HG03064 (cell line): ENCODE data around the gene PEX5.

ENCODE experiments used
- ATAC-seq: cut with Tn5 transposase; IDR thresholded peaks from one replicate; pipeline ENCODE4 v1.9.1; 2021; ENCODE audit warnings: low read depth; ENCODE audit not compliant: unreplicated experiment

Gene PEX5

DNA sequence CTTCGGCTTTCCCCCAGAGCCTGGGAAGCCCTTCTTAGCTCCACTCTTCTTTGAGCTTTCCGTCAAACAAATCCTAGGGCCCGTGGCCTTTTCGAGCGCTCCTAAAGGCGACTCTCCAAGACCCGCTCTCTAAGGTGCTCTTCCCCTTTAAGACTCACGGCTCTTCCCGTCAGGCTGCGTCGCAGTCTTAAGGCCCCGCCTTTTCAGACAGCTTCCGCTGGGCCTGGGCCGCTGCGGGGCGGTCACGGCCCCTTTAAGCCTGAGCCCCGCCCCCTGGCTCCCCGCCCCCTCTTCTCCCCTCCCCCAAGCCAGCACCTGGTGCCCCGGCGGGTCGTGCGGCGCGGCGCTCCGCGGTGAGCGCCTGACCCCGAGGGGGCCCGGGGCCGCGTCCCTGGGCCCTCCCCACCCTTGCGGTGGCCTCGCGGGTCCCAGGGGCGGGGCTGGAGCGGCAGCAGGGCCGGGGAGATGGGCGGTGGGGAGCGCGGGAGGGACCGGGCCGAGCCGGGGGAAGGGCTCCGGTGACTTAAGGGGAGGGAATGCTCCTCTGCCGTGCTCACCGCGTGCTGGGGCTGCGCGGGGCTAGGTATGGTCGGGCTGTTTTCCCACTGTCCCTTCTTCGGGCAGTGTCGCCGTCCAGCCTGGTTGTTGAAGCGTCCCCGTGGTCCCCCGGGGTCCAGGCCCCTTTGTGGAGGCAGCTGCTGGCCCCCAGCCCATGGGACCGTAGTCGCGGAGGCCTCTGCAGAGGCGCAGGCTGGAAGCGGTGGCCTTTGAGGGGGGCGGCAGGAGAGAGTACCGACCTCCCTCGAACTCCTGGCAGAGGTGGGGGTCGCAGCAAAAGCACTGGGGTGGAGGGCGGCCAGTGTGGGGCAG is at the start of gene PEX5:
Gene PEX5 (plus strand): TSS at position 289 of the 870 bp plus-strand sequence. CDS start 692 bp downstream, outside the sequence.
- peak; percentile 92 for ATAC-seq

DNA sequence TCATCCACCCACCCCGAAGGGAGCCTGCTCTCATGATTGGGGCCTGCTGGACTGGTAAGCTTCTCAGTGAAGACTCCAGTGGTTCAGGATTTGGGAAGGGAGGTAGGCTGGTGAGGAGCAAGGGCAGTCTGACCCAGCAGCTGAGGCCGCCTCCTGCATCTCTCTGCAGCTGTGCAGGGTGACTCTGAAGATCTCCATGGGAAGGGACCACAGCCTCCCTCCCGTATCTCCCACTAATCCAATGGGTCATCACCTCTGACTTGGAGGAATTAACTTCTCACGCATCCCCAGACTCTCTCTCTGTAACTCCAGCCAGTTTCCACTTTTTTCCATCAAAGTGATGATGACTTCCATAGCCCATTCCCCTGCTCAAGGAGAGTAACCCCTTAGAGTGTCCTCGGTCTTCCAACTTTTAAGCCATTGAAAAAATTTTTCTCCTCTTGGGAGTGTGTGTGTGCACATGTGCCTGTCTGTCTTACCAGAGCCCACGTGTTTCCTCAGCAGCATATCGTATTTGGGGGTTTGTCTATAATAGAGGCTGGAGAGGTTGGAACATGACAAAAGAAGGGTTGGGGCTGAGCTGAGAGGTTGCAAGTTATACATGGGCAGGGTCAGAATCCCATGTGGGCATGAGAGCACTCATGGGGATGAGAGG is 48.0 kb upstream of the PEX5 start:
- no peak for ATAC-seq

DNA sequence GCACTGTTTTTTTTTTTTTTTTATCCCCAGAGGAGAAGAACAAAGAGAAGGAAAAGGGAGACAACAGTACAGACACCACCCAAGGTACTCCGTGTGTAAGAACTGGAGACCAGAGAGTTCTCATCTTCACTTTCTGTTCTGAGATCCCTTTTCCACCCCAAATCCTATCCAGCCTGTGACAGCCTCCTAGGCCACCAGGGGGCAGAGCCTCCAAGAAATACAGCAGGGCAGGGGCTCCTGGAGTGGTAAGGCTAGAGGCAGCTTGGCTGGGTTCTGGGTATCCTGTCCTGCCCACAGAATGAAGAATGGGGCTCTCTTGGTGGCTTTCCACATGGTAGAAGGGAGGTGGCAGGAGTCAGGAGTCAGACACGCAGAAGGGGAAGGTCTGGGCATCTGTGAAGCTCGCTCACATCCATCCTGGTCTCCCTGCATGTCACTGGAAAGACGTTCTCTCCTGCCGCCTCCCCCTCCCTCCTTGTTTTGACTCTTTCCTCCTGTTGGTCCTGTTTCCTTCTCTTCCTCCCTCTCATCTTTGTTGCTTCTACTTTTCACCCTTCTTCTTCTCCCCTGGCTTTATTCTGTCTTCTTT is 47.3 kb upstream of the PEX5 start:
- ATAC-seq, result no peak

DNA sequence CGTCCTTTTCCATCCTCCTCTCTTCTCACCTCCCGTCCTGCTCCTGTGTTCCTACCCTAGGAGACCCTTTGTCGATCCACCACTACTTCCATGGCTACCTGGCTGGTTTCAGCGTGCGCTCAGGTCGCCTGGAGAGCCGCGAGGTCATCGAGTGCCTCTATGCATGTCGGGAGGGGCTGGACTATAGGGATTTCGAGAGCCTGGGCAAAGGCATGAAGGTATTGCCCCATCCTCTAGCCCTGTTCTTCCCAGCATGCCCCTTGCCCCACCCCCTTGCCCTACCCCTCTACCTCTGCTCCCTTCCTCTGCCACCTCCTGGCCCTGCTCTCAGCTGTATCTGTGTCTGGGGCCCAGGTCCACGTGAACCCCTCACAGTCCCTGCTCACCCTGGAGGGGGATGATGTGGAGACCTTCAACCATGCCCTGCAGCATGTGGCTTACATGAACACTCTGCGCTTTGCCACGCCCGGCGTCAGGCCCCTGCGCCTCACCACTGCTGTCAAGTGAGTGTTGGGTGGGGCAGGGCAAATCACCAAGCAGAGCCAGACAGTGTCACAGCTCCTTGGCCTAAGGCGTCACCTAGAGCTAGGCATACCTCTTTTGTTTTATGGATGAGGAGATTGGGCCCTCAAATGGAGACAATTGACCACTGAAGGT is 46.5 kb upstream of the PEX5 start:
- ATAC-seq, result no peak

DNA sequence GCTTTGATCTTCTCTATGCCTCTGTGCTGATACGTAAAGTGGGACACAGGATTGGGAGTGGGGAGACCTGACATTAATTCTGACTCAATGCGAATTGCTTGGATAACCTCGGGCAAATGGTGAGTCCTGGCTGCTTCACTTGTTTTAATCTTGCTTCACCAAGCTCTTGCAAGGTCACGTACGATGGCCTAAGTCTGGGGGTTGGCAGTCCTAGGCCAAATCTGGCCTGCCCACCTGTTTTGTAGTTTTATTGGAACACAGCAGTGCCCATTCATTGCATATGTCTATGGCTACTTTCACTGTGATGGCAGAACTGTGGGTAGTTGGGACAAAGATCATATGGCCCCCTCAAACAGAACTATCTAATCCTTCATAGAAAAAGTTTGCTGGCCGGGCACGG is 45.9 kb upstream of the PEX5 start:
- no peak for ATAC-seq

DNA sequence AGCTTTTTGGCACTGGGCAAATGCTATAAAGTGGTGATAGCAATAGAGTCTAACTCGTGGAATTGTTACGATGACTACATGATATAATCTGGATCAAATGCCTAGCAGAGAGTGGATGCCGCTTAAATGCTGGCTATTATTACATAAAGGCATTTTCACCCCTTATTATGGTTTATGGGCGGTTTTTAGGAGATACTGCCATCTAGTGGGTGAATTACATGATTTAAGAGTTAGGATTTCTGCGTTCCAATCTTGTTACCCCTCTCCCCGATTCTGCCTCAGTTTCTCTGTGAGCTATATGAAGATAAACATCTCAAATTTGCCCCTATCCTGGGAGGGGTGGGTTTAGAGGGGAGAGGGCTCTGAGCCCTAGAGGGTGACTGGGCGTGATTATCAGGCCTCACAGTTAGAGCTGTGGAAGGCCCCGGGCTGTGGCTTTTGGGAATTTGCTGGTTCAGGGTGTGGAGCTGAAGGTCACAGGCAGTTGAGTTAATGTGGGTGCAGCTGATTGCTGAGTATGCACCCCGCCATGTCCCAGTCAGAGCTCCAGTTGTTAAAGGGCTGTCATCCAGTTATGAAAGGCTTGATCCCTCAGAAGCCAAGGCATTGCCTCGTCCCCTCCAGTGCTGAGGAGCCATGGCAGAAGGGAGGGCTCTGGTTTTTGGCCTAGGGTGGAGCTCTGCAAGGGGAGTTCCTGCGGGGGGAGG is 44.9 kb upstream of the PEX5 start:
- ATAC-seq, result no peak

DNA sequence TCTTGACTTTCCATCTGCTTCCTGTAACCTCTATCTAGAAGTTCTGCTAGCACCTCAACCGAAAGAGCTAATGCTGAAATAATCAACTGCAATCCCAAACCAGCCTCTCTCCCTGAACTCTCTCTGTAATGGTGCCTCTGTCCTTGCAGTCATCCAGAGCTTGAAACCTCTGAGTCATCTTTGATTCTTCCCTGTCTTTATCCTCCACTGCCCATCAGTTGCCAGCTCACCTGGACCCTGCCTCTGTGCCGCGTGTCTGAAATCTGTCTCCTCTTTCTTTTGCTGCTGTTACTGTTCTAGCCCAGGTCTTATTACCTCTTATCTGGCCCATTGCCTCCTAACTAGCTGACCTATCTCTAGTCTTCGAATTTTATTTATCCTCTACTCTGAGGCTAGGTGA is 43.8 kb upstream of the PEX5 start:
- ATAC-seq, result no peak

DNA sequence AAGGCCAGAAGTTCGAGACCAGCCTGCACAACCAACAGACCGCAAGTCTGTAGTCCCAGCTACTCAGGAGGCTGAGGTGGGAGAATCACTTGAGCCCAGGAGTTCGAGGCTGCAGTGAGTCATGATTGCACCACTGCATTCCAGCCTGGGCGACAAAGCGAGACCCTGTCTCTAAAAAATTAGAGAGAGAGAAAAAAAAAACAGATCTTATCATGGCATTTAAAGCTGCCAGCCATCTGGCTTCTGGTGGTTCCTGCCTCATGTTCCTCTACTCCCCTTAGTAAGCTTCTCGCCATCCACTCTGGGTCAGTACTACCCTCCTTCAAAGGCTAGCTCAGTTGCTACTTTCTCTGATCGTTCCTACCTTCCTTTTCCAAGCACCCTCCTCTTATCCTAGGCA is 43.3 kb upstream of the PEX5 start:
- ATAC-seq, result no peak

DNA sequence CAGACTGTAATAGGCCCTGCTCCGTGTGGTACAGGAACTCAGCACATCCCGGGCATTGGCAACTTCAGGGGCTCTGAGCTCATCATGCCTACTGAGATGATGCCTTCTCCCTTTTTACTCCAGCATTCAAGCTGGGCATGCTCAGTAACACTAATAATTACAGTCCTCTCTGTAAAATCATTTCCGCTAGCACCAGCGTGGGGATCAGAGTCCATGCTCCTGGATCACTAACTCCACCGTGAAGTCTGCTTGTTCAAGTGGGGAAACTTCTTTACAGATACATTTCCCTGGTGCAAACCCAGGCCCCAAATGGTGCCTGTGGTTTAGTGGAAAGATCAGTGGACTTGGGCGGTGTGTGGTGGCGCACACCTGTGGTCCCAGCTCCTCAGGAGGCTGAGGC is 42.6 kb upstream of the PEX5 start:
- no peak for ATAC-seq

DNA sequence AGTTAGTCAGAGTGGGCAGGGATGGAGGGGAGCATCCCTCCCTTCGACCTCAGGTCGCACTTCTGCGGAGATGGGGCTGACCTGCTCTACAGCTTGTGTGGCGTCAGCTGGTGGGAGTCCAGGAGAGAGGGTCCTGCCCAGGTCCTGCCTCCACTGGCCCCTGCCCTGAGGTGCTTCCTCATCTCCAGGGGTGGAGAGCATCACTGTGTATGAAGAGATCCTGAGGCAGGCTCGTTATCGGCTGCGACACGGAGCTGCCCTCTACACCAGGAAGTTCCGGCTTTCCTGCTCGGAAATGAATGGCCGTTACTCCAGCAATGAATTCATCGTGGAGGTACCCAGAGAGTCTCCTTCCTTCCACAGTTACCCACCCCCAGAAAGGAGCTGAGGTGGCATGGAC is 39.1 kb upstream of the PEX5 start:
- ATAC-seq, result no peak

DNA sequence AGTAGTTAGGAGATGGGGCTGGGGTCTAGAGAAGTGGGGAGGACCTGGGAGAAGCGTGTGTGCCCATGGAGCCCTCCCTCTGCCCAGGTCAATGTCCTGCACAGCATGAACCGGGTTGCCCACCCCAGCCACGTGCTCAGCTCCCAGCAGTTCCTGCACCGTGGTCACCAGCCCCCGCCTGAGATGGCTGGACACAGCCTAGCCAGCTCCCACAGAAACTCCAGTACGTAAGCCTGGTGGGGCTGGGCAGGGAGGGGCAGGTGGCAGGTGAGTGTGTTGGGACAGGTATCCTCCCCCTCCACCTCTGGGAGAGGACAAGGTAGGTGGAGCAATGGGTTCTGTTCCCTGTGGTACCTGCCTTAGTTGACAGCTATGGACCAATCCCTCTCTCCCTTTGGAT is 38.6 kb upstream of the PEX5 start:
- ATAC-seq, result no peak

DNA sequence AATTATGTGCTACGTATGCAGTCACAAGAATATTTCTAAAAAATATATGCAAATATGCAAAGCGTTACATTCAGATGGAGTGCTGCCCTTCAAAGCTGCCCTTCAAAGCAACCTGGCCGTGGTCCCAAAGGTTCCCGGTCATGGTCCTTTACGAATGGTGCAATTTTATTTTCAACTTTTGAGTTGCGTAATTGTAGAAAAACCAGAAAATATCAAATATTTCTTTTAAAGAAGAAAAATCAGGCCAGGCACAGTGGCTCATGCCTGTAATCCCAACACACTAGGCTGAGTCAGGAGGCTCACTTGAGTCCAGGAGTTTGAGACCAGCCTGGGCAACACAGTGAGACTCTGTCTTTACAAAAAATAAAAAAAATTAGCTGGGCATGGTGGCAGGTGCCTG is 38.0 kb upstream of the PEX5 start:
- no peak for ATAC-seq

DNA sequence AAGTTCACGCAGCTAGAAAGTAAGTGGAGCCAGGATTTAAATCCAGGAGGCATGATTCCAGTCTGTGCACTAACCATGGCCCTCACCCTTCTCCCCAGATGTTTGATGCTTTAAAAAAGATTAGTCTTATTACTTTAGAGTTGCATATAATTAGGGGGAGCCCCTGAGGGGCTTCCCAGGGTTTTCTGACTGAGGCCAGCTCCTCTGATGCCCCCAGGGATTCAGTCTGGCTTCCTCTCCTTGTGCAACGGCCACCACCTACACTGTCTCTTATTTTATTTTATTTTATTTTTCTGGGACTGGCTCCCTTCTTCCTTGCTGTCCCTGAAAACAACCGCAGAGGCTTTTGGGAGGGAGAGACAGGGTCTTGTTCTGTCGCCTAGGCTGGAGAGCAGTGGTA is 36.7 kb upstream of the PEX5 start:
- ATAC-seq, result no peak

DNA sequence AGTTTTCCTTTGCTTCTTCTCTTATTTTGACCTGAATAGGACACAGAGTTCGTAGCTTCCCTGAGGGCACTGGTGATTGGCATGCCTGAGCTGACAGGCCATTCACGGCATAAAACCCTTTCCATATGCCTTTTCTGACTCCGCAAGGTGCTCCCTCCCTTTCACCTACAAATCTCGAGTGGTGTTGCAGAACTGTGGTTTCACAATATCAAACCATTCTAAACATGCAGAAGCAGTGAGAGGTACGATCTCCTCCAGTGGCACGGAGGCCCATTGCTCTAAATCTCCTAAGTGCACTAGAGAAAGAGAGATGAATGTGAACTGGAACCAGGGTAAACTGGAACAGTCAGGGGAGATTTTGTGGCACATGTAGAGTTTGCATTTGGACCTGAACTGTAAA is 35.4 kb upstream of the PEX5 start:
- ATAC-seq, result no peak

DNA sequence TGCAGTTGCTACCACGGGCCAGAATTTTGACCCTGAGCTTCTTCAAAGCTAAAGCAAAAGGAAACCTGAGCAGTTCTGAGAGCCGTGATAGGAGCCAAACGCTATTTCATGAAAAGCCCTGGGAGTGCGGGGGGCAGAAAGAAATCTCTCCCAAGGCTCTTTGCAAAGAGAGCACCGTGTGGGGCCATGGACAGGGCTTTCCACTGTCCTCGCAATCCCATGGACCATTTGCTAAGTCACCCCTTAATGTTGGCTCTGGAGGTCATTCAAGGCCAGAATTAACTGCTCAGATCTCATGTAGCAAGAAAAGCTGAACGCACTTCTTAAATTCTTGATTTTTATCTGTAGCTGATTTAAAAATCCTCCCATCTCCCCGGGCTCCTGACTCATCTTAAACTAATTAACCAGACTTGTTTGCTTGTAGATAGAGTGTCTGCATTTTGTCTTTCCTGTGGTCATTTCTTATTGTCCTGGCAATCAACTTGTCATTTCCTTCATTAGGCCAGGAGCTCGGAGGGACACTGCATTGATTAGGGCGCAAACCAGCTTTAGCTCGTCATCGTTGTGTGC is 34.5 kb upstream of the PEX5 start:
- no peak for ATAC-seq

DNA sequence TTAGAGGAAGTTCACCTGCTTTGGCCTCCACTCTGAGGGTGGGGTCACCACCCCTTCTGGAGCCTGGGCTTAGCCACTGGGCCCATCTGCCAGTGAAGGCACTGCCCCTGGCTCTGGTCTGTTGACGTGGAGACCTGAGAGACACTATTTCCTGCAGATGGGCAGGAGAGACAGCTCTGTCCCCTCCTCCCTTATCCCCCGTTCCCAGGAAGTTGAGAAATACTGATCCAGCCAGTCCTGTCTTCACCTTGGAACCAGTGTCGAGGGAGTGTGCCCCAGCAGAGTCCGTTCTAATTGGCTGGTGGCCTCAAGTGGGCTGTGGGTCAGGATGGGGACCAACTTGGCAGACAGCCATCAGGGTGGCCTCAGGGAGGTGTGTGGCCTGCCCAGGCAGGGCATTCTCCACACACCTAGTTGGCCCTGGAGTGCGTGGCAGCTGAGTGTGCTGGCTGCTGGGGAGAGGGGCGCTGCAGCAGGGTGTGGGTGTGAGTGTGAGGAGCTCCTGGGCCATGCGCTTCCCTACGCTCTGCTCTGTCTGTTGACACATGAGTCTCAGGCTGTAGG is 33.9 kb upstream of the PEX5 start:
- ATAC-seq, result no peak

DNA sequence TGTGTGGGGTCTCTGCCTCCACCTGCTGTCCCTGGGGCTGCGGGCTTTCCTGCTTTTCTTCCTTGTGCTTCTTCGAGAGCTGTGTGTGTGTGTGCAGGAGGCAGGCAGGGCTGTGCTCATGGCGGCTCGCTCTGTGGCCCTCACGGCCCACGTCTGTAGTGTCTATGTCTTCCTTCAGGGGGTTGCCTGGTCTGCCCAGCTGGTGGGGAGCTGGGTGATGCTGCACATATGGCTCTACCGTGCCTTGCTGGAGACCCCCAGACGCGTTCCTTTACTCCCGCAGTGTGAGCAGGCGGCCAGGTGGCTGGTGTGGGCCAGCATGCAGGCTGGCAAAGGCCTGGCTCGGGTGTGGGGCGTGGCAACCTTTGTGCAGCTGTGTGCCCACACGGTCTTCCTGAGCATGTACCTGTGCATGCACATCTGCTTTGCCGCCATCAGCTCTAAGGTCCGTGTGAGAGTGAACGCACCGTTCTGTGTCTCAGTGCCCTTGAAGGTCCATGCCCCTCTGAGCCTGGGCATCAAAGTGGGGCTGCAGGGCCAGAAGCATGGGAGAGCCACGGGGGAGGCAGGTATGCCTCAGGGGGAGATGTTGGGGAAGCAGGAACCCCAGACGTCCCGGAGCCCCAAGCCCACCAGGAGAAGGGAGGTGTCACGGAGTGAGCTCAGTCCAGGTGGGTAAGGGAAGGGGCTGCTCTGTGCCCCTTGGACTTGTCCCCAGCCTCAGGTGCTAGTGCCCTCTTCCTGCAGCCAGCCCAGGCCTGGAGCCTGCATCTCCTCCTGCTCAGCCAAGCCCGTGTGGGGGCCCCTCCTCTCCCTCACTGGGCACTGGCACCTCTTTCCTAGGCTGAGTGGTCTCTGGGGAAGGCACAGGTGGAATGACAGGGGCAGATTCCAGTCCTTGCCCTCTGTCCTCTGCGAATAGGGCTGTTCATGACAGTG is 33.0 kb upstream of the PEX5 start:
- no peak for ATAC-seq

DNA sequence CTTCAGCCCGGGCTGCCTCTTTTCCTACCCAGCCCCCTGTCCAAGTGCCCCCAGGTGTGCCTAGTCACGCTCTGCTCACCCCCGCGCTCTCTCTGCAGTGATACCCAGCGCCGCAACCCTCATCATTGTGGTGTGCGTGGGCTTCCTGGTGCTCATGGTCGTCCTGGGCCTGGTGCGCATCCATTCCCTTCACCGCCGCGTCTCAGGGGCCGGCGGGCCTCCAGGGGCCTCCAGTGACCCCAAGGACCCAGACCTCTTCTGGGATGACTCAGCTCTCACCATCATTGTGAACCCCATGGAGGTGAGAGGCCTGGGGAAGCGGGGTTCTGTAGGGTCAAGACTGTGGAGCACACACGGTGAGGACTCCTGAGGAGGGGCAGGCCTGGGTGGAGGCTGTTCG is 32.1 kb upstream of the PEX5 start:
- no peak for ATAC-seq
